GM23248 (cell line): Measurements from ENCODE around the gene CAMK2N1.

Experiments
- EZH2 ChIP-seq: fragments of 200-600 bp; sonication (generic); IDR thresholded peaks from 2 replicates; pipeline ENCODE4 v1.6.1; 2018; ENCODE audit warnings: antibody characterized with exemption, mild to moderate bottlenecking; ENCODE audit not compliant: insufficient read depth, poor library complexity, severe bottlenecking
- EZH2phosphoT487 ChIP-seq: fragments of 200-600 bp; sonication (generic); IDR thresholded peaks from 2 replicates; pipeline ENCODE4 v1.6.1; 2018; ENCODE audit warnings: antibody characterized with exemption, moderate library complexity, mild to moderate bottlenecking, low read depth; ENCODE audit not compliant: insufficient read depth

DNA sequence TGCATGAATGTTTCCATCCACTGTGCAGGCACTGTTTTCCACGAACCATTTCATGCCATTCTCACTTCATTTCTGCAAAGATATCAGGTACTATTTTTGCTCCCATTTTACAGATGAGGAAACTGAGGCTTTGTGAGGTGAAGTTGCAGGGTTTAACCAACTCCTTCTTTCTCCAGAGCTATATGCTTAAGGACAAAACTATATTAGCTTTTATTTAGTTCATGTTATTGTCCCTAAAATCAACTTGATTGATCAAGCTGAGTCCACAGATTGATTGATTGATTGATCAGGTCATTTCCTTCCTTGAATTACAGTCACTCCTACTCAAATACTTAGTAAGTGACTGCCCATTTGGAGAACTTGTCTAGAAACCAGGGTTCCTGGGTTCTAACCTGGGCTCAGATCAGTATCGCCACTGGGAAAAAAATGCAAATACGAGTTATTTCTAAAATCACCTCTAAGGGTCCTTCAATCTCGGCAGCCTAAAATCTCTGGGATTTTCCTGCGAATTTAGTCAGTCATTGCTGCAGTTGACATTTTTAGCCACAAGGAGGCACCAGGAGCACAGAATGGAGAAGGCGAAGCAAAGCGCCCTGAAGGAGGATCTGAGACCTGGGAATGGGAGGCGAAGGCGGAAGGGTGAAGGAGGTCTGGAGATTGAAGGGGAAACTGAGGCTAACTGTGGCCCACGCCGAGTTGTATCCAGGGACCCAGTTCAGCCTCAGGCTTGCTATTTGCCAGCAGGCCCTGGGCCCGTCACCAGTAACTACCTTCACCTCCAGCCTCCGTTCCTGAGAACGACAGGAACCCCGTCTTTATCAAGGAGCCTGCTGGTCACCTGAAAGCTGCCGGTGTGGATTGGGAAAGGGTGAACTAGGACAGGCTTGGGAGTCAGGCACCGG, 36.2 kb upstream of the CAMK2N1 start:
- TF ChIP-seq EZH2 (no peak), EZH2phosphoT487 (no peak)
